Kidney glomerular epithelial cell (primary cell): ENCODE measurements around the gene TSC2.
"Not testable (repeated sequence)": the region's sequence is repeated elsewhere in the genome, so short reads cannot be mapped to it uniquely, and the experiment has no call there.

Experiments
- DNase-seq: peaks from one replicate; lab custom pipeline; 2025; lab: John Stamatoyannopoulos, UW

TSC2 gene

GRCh38 chr16:2009791-2010510, 37.8 kb upstream of the TSC2 start, which contains the start of gene ZNF598:
TSS of gene ZNF598 (minus strand) at chr16:2009821.
- peak; percentile 53 for DNase-seq

GRCh38 chr16:2011726-2012125, 36.1 kb upstream of the TSC2 start:
- DNase-seq, result not testable (repeated sequence)

GRCh38 chr16:2013527-2013926, 34.3 kb upstream of the TSC2 start:
- no peak for DNase-seq

- no peak for DNase-seq
Measured at GRCh38 chr16:2015117-2015946, 32.5 kb upstream of the TSC2 start.

DNA sequence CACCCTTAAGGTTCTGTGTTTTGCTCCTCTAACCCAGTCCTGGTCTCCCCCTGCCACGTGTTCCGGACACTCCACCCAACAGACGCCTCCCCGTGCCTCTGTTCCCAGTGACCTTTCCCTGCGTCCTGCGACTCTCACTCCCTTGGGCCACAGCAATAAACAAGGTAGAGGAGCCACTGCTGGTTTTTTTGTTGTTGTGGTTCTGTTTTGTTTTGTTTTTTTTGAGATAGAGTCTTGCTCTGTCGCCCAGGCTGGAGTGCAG, 31.9 kb upstream of the TSC2 start:
- no peak for DNase-seq

GRCh38 chr16:2016407-2016922, 31.3 kb upstream of the TSC2 start:
- no peak for DNase-seq

GRCh38 chr16:2019518-2019920, 28.3 kb upstream of the TSC2 start, which contains the start of gene NPW:
TSS of gene NPW (plus strand) at chr16:2019785.
- DNase-seq, result no peak

DNA sequence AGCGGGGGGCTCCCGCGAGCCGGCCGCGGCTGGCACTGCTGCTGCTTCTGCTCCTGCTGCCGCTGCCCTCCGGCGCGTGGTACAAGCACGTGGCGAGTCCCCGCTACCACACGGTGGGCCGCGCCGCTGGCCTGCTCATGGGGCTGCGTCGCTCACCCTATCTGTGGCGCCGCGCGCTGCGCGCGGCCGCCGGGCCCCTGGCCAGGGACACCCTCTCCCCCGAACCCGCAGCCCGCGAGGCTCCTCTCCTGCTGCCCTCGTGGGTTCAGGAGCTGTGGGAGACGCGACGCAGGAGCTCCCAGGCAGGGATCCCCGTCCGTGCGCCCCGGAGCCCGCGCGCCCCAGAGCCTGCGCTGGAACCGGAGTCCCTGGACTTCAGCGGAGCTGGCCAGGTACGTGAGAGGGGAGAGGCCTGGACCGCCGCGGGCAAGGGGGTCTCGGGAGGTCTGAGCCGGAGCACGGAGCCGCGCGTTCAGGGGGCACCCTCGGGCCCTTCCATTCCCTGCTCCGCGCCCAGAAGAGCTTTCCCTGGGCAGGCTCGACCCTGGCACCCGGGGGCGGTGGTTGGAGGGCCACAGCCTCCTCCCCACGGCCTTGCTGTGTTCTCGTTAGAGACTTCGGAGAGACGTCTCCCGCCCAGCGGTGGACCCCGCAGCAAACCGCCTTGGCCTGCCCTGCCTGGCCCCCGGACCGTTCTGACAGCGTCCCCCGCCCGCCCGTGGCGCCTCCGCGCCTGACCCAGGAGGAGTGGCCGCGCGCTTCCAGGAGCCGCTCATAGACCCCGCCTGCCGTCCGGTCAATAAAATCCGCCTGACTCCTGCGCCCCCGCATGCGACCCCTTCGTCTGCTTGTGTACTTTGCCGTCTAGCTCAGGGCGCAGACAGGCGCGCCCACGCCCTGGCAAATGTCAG, 27.6 kb upstream of the TSC2 start:
- DNase-seq, result no peak

GRCh38 chr16:2022723-2023091, 25.1 kb upstream of the TSC2 start:
- peak; percentile 18 for DNase-seq

- peak; percentile 81 for DNase-seq
Measured at GRCh38 chr16:2023092-2024031, 24.4 kb upstream of the TSC2 start.

GRCh38 chr16:2024032-2024420, 23.8 kb upstream of the TSC2 start:
- no peak for DNase-seq

GRCh38 chr16:2025251-2025650, 22.5 kb upstream of the TSC2 start:
- DNase-seq, result no peak

DNA sequence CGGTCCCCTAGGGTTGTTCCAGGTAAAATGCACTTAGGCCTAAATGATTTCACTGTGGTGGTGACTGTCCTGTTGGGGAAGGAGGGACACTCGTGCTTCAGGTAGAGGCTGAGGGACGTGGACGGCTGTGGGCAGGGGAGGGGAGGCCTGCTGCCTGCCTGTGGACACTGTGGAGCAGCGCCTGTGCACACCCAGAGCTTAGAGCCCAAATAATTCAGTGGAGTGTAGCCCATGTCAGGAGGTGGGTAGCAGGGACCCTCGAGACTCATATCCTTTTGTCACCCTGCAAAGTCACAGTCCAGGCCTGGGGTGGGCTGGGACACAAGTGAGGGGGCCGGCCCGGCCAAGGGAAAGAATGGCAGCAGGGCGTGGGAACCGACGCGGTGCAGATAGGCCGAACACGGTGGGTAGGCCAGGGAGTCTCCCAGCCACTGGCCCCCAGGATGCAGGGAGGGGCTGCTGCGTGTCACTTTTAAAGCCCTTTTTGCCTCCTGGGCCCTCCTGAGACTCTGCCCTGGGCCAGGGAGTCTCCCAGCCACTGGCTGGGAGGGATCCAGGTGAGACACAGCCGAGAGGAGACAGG, 21.8 kb upstream of the TSC2 start:
- DNase-seq, result no peak

DNA sequence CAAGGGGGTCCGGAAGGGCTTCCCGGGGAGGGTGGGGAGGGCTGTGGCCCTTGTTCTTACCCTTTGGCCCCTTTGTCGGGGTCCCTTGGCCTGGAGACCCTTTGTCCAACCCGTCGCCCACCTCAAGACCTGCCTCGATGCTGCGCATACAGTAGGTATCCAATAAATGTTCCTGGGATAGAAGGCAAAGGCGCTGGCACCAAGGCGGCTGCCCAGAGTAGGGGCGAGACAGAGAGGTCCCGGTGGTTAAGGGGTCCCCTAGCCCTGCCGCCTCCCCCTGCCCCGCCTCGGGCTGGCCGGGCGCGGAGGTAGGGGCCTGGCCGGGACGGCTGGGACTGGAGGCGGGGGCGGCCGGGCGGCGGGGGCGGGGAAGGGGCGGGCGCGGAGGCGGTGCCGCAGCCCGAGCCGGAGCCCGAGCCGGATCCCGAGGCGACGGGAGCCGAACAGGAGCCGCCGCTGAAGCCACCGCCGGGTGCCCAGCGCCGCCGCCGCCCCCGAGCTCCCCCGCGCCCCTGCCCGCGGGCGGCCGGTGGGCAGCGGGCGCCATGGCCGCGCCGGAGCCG, 21.2 kb upstream of the TSC2 start, which contains the start of gene NHERF2:
Gene NHERF2 (plus strand): TSS at position 442 of the 563 bp plus-strand sequence. CDS start 104 bp downstream, at position 546.
- DNase-seq, result no peak

- DNase-seq, result peak; percentile 33
Measured at GRCh38 chr16:2027024-2028010, 20.5 kb upstream of the TSC2 start.

GRCh38 chr16:2028146-2028545, 19.6 kb upstream of the TSC2 start:
- DNase-seq, result no peak

DNA sequence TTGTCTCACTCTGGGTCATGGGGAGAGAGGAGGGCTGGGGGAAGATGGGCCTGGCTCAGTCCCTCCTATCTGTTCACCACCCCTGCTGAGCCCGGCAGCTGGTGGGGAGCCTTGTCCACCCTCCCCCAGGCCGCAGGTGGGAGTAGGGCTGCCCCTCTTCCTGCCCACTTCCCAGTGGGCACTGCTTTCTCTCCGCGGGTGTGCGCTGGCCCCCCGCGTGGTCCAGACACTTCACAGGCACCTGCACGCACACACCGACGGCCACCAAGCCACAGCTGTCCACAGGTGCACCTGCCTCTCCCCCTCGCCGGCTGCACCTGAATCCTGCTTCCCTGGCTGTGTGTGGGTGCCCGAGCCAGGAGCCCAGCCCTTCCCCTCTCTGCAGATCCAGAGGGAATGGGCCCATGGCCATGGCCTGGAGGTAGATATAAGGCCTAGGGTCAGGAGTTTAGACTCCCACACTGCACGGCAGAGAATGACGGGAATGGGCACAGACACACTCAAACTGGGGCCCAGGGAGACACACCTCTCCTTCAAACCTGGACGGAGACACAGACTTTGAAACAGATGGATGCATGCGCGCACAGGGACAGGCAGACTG, 19.1 kb upstream of the TSC2 start:
- no peak for DNase-seq

DNA sequence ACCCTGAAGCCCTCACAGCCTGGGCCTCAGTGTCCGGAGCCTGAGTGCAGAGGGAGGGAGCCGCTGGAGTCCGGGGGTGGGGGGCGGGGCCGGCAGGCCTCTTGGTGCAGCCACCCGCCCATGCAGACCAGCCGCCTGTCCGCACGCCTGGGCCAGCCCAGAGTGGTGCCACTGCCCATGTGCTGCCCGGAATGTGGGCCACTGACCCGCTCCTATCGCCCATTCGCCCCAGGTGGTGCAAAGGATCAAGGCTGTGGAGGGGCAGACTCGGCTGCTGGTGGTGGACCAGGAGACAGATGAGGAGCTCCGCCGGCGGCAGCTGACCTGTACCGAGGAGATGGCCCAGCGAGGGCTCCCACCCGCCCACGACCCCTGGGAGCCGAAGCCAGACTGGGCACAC, 18.4 kb upstream of the TSC2 start:
- no peak for DNase-seq

GRCh38 chr16:2030036-2030435, 17.7 kb upstream of the TSC2 start:
- no peak for DNase-seq
